ENCODE measurements around the gene CAAP1.
"Not testable (repeated sequence)": the region's sequence is repeated elsewhere in the genome, so short reads cannot be mapped to it uniquely, and the experiment has no call there.

CAAP1 gene

DNA sequence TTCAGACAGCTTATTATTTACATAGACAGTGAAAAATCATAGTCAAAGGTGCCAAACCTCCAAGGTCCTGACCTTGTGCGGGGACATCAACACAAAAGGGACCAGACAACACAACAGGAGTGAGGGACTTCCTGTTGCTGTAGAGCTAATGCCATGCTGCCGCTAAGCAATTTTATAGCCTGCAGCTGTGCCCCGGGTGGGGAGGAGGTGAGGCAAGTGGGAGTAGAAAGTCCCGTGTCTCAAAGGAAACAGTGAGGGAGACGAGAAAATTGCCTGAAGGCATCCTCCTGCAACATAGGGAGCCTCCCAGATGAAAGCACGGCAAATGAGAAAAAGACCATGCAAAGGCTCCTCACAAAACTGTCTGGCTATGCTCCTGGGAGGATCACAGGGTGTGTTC lies 58.8 kb downstream of the CAAP1 start:
- DNase-seq (ENCODE audit: low spot score): peak; percentile 9

DNA sequence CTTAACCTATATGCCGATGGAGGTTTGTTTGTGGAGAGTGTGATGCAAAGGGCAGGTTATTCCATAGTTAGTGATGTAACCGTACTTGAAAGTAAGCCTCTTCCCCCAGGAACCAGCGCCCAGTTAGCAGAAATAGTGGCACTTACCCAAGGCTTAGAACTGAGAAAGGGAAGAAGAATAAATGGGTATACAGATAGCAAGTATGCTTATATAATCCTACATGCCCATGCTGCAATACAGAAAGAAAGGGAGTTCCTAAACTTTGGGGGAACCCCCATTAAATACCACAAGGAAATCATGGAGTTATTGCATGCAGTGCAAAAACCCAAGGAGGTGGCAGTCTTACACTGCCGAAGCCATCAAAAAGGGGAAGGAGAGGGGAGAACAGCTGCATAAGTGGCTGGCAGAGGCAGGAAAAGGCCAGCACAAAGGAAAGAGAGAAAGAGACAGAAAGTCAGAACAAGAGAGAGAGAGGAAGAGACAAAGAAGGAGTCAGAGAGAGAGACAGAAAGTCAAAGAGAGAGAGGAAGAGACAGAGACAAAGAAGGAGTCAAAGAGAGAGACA lies 64.1 kb downstream of the CAAP1 start:
- not testable (repeated sequence) for DNase-seq (ENCODE audit: low spot score)

GRCh38 chr9:26814799-26815198 lies 77.8 kb downstream of the CAAP1 start:
- no peak for DNase-seq (ENCODE audit: low spot score)

DNA sequence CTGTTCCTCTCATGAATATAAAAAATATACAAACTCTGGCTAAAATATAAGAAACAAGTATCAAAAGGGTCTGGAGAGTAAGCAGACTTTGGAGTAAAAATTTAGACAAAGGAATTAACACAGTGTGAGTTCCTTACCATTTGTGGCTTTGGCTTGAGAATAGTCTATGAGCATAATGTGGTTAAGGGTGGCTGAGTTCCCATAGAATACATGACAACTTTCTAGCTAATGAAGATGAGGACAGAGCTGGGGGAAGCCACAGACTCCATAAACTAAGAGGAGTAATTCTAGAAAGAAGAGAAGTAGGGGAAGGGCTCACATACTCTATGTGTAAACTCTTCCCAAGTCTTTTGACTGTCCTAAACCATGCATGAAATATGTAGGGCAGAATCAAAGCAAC lies 79.4 kb downstream of the CAAP1 start:
- peak; percentile 12 for DNase-seq (ENCODE audit: low spot score)

DNA sequence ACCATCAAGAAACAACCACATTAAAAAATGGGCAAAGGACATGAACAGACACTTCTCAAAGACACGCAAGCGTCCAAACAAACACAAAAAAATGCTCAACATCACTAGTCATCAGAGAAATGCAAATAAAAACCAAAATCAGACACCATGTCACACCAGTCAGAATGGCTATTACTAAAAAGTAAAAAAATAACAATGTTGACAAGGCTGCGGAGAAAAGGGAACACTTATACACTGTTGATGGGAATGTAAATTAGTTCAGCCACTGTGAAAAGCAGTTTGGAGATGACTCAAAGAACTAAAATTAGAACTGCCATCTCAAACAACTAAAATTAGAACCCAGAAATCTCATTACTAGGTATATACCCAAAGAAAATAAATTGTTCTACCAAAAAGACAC lies 80.4 kb downstream of the CAAP1 start:
- DNase-seq (ENCODE audit: low spot score): no peak

- peak; percentile 31 for DNase-seq (ENCODE audit: low spot score)
Measured at GRCh38 chr9:26811106-26811505, 81.5 kb downstream of the CAAP1 start.

DNA sequence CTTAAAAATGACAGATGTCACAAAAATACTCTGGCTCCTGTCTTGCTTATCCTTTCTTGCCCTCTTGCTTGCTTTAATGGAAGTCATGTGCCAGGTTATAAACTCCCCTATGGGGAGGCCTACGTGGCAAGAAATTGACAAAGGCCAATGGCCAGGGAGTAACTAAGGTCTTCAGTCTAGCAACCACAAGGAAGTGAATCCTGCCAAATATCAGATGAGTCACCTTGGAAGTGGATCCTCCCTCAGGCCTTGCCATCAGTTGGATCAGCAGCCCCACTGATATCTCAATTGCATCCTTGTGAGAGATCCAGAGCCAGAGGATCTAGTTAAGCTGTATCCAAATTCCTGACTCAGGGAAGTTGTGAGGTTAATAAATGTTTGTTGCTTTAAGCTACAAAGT lies 82.8 kb downstream of the CAAP1 start:
- DNase-seq (ENCODE audit: low spot score): peak; percentile 89

GRCh38 chr9:26807161-26807560 lies 85.4 kb downstream of the CAAP1 start:
- no peak for DNase-seq (ENCODE audit: low spot score)

DNA sequence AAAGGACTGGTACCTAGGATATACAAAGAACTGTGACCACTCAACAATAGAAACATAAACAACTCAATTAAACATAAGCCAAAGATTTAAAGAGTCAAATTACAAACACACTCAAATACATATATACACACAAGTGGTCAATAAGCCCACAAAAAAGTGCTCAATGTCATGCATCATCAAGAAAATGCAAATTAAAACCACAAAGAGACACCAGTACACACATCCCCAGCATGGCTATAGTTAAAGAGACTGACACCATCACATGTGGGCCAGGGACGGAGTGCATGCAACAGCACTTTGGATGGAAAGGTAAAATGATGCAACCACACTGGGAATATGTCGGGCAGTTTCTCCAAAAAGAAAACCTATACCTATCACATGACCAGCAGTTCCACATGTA lies 89.7 kb downstream of the CAAP1 start:
- no peak for DNase-seq (ENCODE audit: low spot score)

- DNase-seq (ENCODE audit: low spot score): no peak
Measured at GRCh38 chr9:26801772-26802171, 90.8 kb downstream of the CAAP1 start.

GRCh38 chr9:26800322-26800721 lies 92.3 kb downstream of the CAAP1 start:
- no peak for DNase-seq (ENCODE audit: low spot score)

GRCh38 chr9:26791274-26791673 lies 101.3 kb downstream of the CAAP1 start:
- DNase-seq (ENCODE audit: low spot score): no peak

Data from kidney tubule cell (primary cell).